WTC11 (cell line): ENCODE results near the gene ACTL8. TPM values are rescaled to one million over a fixed set of nuclear protein-coding genes. Genes with fewer than 3 reads are reported as not detected.

Experiments used
- ATAC-seq: fragments of 200-7000 bp; cut with Tn5 transposase; 2 replicates; pipeline ENCODE4 v1.10.0; 2021; ENCODE audit warnings: mild to moderate bottlenecking, moderate library complexity
- CTCF ChIA-PET: fragments of 300-600 bp; sonication (Branson Sonifier 250); formaldehyde crosslinking; loops from one replicate; lab custom pipeline; 2021; ENCODE audit warnings: antibody characterized with exemption; lab: Charles Lee
- POLR2A ChIA-PET: fragments of 350-600 bp; sonication (Branson Sonifier 250); formaldehyde crosslinking; loops from one replicate; lab custom pipeline; 2021; ENCODE audit warnings: antibody characterized with exemption; lab: Charles Lee
- DNase-seq: peaks from one replicate; pipeline ENCODE4 v3.0.0; 2021; ENCODE audit warnings: low spot score
- H3K27ac Mint-ChIP-seq: 2 replicates; pipeline ENCODE4 v1.8.0; 2021; ENCODE audit warnings: mixed read lengths
- H3K27me3 Mint-ChIP-seq: 2 replicates; pipeline ENCODE4 v1.8.0; 2021; ENCODE audit warnings: low read depth, mild to moderate bottlenecking, moderate library complexity, mixed read lengths
- H3K36me3 Mint-ChIP-seq: 2 replicates; pipeline ENCODE4 v1.8.0; 2021; ENCODE audit warnings: mixed read lengths
- H3K4me1 Mint-ChIP-seq: 2 replicates; pipeline ENCODE4 v1.8.0; 2022; ENCODE audit warnings: mixed read lengths
- H3K4me3 Mint-ChIP-seq: 2 replicates; pipeline ENCODE4 v1.8.0; 2021; ENCODE audit warnings: mild to moderate bottlenecking, moderate library complexity, mixed read lengths
- H3K9me3 Mint-ChIP-seq: 2 replicates; pipeline ENCODE4 v1.8.0; 2021; ENCODE audit warnings: mixed read lengths
- ATF1 ChIP-seq: sonication (generic); formaldehyde crosslinking; IDR thresholded peaks from 2 replicates; pipeline ENCODE4 v1.8.1; 2023; ENCODE audit warnings: mild to moderate bottlenecking, moderate library complexity, missing genetic modification reagents
- CBFB ChIP-seq: sonication (generic); formaldehyde crosslinking; IDR thresholded peaks from 2 replicates; pipeline ENCODE4 v1.8.1; 2022; ENCODE audit warnings: mild to moderate bottlenecking, low read depth, missing genetic modification reagents
- CREB1 ChIP-seq: sonication (generic); formaldehyde crosslinking; IDR thresholded peaks from 2 replicates; pipeline ENCODE4 v1.8.0; 2023; ENCODE audit warnings: mild to moderate bottlenecking, missing genetic modification reagents
- ELF4 ChIP-seq: sonication (generic); formaldehyde crosslinking; IDR thresholded peaks from 2 replicates; pipeline ENCODE4 v1.8.1; 2022; ENCODE audit warnings: low read depth, mild to moderate bottlenecking, moderate library complexity, missing genetic modification reagents
- ETV6 ChIP-seq: sonication (generic); formaldehyde crosslinking; IDR thresholded peaks from 2 replicates; pipeline ENCODE4 v1.8.1; 2022; ENCODE audit warnings: mild to moderate bottlenecking, missing genetic modification reagents
- FOXK1 ChIP-seq: sonication (generic); formaldehyde crosslinking; IDR thresholded peaks from 2 replicates; pipeline ENCODE4 v1.8.0; 2022; ENCODE audit warnings: mild to moderate bottlenecking, moderate library complexity, missing genetic modification reagents
- JUN ChIP-seq: sonication (generic); formaldehyde crosslinking; IDR thresholded peaks from 2 replicates; pipeline ENCODE4 v1.8.0; 2023; ENCODE audit warnings: mild to moderate bottlenecking, missing genetic modification reagents
- MXD4 ChIP-seq: fragments of 250-450 bp; sonication (Bioruptor Pico); IDR thresholded peaks from 2 replicates; pipeline ENCODE4 v1.8.0; 2021; ENCODE audit warnings: mild to moderate bottlenecking, moderate library complexity, borderline replicate concordance
- MYBL2 ChIP-seq: sonication (generic); formaldehyde crosslinking; IDR thresholded peaks from 2 replicates; pipeline ENCODE4 v1.8.1; 2023; ENCODE audit warnings: mild to moderate bottlenecking, moderate library complexity, missing genetic modification reagents
- NFE2L1 ChIP-seq: sonication (generic); formaldehyde crosslinking; IDR thresholded peaks from 2 replicates; pipeline ENCODE4 v1.8.1; 2023; ENCODE audit warnings: missing genetic modification reagents
- NR2C2 ChIP-seq: sonication (generic); formaldehyde crosslinking; IDR thresholded peaks from 2 replicates; pipeline ENCODE4 v1.8.0; 2022; ENCODE audit warnings: mild to moderate bottlenecking, missing genetic modification reagents
- RORB ChIP-seq: fragments of 250-450 bp; sonication (Bioruptor Pico); IDR thresholded peaks from 2 replicates; pipeline ENCODE4 v1.9.0; 2021; ENCODE audit warnings: mild to moderate bottlenecking
- SMAD3 ChIP-seq: sonication (generic); formaldehyde crosslinking; IDR thresholded peaks from 2 replicates; pipeline ENCODE4 v1.8.0; 2022; ENCODE audit warnings: missing genetic modification reagents, mild to moderate bottlenecking, borderline replicate concordance
- SMAD4 ChIP-seq: sonication (generic); formaldehyde crosslinking; IDR thresholded peaks from 2 replicates; pipeline ENCODE4 v1.8.0; 2022; ENCODE audit warnings: mild to moderate bottlenecking, missing genetic modification reagents
- SP1 ChIP-seq: sonication (generic); formaldehyde crosslinking; conservative IDR thresholded peaks from 2 replicates; pipeline ENCODE4 v1.8.1; 2022; ENCODE audit warnings: missing genetic modification reagents
- TEAD4 ChIP-seq: sonication (generic); formaldehyde crosslinking; IDR thresholded peaks from 2 replicates; pipeline ENCODE4 v1.8.0; 2022; ENCODE audit warnings: mild to moderate bottlenecking, missing genetic modification reagents
- ZNF121 ChIP-seq: sonication (generic); formaldehyde crosslinking; IDR thresholded peaks from 2 replicates; pipeline ENCODE4 v1.8.0; 2023; ENCODE audit warnings: missing genetic modification reagents
- ZNF317 ChIP-seq: sonication (generic); formaldehyde crosslinking; IDR thresholded peaks from 2 replicates; pipeline ENCODE4 v1.8.1; 2023; ENCODE audit warnings: low read depth, mild to moderate bottlenecking, moderate library complexity, missing genetic modification reagents, borderline replicate concordance
- total RNA-seq: library from RNA; stranded (reverse); gene quantifications from 3 replicates; pipeline ENCODE4 v1.2.3, GENCODE V29; 2021
- TF ChIP-seq, protein P1 (sequence below): sonication (generic); formaldehyde crosslinking; IDR thresholded peaks from 2 replicates; pipeline ENCODE4 v1.8.1; 2023; ENCODE audit warnings: mild to moderate bottlenecking, moderate library complexity, missing genetic modification reagents
- TF ChIP-seq, protein P2 (sequence below): sonication (generic); formaldehyde crosslinking; IDR thresholded peaks from 2 replicates; pipeline ENCODE4 v1.8.1; 2022; ENCODE audit warnings: low read depth, mild to moderate bottlenecking, moderate library complexity, missing genetic modification reagents, borderline replicate concordance
- TF ChIP-seq, protein P3 (sequence below): fragments of 200-600 bp; IDR thresholded peaks from 2 replicates; pipeline ENCODE4 v1.8.0; 2022; ENCODE audit warnings: antibody characterized with exemption
- TF ChIP-seq, protein P4 (sequence below): sonication (generic); formaldehyde crosslinking; IDR thresholded peaks from 2 replicates; pipeline ENCODE4 v1.8.1; 2022; ENCODE audit warnings: mild to moderate bottlenecking, missing genetic modification reagents, moderate library complexity, borderline replicate concordance
- TF ChIP-seq, protein P5 (sequence below): sonication (generic); formaldehyde crosslinking; IDR thresholded peaks from 2 replicates; pipeline ENCODE4 v1.8.1; 2022; ENCODE audit warnings: mild to moderate bottlenecking, moderate library complexity, missing genetic modification reagents
- TF ChIP-seq, protein P6 (sequence below): sonication (generic); formaldehyde crosslinking; IDR thresholded peaks from 2 replicates; pipeline ENCODE4 v1.8.1; 2023; ENCODE audit warnings: mild to moderate bottlenecking, missing genetic modification reagents
- TF ChIP-seq, protein P7 (sequence below): sonication (generic); formaldehyde crosslinking; IDR thresholded peaks from 2 replicates; pipeline ENCODE4 v1.8.0; 2022; ENCODE audit warnings: mild to moderate bottlenecking, missing genetic modification reagents
- TF ChIP-seq, protein P8 (sequence below): fragments of 250-450 bp; sonication (Bioruptor Pico); IDR thresholded peaks from 2 replicates; pipeline ENCODE4 v1.9.0; 2021; ENCODE audit warnings: moderate library complexity, mild to moderate bottlenecking, inconsistent platforms, borderline replicate concordance

ACTL8 gene
- total RNA-seq, 1 experiment from 2014 or later = 1.6 TPM

DNA sequence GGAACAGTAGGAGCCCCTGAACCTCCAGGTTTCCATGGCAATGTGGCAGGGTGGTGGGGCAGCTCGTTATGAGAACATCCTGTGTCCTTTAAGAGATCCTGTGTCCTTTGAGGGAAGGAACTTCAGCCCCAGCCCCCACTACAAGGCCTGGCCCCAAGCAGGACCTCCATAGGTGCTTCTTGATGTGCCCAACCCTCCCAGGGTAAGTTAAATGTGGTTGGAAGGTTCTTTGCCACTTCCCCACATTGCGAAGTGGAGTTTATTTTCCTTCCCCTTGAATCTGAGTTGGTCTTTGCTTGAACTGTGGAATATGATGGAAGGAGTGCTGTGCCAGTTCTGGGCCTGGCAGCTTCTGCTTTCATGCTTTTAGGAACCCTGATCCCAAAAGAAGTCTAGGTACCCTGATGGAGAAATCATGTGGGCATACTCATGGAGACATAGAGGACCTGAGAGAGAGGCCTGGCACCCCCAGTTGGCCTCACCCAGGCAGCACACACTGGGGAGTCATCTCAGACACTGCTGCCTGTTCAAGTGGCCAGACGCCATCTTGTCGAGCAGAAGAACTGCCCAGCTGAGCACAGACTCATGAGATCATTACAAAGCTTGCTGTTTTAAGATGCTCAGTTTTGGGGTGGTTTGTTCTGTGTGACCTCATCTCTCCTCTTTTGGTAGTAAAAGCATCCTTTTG is 44.1 kb upstream of the ACTL8 start (continued):
- TF ChIP-seq, protein P1, sequence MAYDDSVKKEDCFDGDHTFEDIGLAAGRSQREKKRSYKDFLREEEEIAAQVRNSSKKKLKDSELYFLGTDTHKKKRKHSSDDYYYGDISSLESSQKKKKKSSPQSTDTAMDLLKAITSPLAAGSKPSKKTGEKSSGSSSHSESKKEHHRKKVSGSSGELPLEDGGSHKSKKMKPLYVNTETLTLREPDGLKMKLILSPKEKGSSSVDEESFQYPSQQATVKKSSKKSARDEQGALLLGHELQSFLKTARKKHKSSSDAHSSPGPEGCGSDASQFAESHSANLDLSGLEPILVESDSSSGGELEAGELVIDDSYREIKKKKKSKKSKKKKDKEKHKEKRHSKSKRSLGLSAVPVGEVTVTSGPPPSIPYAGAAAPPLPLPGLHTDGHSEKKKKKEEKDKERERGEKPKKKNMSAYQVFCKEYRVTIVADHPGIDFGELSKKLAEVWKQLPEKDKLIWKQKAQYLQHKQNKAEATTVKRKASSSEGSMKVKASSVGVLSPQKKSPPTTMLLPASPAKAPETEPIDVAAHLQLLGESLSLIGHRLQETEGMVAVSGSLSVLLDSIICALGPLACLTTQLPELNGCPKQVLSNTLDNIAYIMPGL (CRISPR knock-in tag) = no peak
- TF ChIP-seq NR2C2 (CRISPR knock-in tag) (no peak), ATF1 (CRISPR knock-in tag) (no peak), MXD4 (CRISPR knock-in tag) (no peak), NFE2L1 (CRISPR knock-in tag) (no peak), RORB (no peak), CBFB (CRISPR knock-in tag) (no peak), SMAD4 (CRISPR knock-in tag) (no peak), MYBL2 (no peak)
- TF ChIP-seq, protein P2, sequence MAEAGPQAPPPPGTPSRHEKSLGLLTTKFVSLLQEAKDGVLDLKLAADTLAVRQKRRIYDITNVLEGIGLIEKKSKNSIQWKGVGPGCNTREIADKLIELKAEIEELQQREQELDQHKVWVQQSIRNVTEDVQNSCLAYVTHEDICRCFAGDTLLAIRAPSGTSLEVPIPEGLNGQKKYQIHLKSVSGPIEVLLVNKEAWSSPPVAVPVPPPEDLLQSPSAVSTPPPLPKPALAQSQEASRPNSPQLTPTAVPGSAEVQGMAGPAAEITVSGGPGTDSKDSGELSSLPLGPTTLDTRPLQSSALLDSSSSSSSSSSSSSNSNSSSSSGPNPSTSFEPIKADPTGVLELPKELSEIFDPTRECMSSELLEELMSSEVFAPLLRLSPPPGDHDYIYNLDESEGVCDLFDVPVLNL (CRISPR knock-in tag) = no peak
- TF ChIP-seq, all 79 proteins: peak for 0

DNA sequence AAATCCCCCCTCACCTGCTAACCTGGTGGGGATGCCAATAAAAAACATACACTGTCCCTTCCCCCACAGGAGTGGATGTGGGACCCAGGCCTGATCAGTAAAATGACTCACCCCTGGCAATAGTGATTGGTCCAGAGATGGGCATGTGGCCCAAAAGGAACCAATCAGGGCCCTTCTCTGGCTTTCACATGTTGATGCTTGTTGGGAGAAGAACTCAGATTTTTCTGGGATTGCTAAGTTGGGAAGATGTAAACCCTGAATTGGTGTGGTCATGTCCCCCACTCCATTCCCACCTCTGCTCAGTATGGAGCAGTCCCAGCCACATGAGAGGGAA is 43.6 kb upstream of the ACTL8 start:
- peaks cover 34% of the 10 kb centered on the region for H3K9me3 Mint-ChIP-seq
- H3K36me3 Mint-ChIP-seq = peaks cover 23% of the 10 kb centered on the region
- H3K27ac Mint-ChIP-seq = no peak overlapping the region
- H3K4me3 Mint-ChIP-seq = no peak overlapping the region
- ChIA-PET CTCF (no interaction called here), POLR2A (no interaction called here)
- ATAC-seq (no peak), DNase-seq (no peak)
- peaks cover 12% of the 10 kb centered on the region for H3K27me3 Mint-ChIP-seq
- no peak for TF ChIP-seq CREB1 (CRISPR knock-in tag)
- TF ChIP-seq FOXK1 (CRISPR knock-in tag) = no peak
- TF ChIP-seq, protein P3, sequence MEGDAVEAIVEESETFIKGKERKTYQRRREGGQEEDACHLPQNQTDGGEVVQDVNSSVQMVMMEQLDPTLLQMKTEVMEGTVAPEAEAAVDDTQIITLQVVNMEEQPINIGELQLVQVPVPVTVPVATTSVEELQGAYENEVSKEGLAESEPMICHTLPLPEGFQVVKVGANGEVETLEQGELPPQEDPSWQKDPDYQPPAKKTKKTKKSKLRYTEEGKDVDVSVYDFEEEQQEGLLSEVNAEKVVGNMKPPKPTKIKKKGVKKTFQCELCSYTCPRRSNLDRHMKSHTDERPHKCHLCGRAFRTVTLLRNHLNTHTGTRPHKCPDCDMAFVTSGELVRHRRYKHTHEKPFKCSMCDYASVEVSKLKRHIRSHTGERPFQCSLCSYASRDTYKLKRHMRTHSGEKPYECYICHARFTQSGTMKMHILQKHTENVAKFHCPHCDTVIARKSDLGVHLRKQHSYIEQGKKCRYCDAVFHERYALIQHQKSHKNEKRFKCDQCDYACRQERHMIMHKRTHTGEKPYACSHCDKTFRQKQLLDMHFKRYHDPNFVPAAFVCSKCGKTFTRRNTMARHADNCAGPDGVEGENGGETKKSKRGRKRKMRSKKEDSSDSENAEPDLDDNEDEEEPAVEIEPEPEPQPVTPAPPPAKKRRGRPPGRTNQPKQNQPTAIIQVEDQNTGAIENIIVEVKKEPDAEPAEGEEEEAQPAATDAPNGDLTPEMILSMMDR = no peak
- TF ChIP-seq, protein P4, sequence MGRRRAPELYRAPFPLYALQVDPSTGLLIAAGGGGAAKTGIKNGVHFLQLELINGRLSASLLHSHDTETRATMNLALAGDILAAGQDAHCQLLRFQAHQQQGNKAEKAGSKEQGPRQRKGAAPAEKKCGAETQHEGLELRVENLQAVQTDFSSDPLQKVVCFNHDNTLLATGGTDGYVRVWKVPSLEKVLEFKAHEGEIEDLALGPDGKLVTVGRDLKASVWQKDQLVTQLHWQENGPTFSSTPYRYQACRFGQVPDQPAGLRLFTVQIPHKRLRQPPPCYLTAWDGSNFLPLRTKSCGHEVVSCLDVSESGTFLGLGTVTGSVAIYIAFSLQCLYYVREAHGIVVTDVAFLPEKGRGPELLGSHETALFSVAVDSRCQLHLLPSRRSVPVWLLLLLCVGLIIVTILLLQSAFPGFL (CRISPR knock-in tag) = no peak
- no peak for TF ChIP-seq JUN (CRISPR knock-in tag)
- no peak for TF ChIP-seq ELF4 (CRISPR knock-in tag)
- TF ChIP-seq, protein P5, sequence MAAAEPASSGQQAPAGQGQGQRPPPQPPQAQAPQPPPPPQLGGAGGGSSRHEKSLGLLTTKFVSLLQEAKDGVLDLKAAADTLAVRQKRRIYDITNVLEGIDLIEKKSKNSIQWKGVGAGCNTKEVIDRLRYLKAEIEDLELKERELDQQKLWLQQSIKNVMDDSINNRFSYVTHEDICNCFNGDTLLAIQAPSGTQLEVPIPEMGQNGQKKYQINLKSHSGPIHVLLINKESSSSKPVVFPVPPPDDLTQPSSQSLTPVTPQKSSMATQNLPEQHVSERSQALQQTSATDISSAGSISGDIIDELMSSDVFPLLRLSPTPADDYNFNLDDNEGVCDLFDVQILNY (CRISPR knock-in tag) = no peak
- TF ChIP-seq ETV6 (CRISPR knock-in tag) = no peak
- H3K4me1 Mint-ChIP-seq = no peaks in the 10 kb centered on the region

DNA sequence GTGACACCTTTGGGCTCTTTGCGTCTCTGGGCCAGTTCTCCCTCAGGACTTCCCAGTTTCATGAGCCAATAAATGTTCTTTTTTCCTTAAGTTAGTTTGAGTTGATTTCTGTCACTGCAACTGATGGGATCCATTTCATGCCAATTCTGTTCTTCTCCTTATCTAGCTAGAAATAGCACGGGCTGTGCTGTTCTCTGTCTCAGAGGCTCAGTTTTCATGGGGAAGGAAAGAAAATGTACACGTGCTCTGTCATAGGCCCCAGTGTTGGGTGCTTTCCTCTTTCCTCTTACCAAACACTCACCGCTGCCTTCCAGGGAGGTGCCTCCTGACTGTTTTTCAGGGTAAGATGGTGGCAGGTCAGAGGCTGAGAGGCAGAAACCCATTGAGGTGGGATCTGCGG is 43.2 kb upstream of the ACTL8 start:
- Mint-ChIP-seq H3K4me3 (no peak overlapping the region), H3K27me3 (peaks cover 12% of the 10 kb centered on the region), H3K4me1 (no peaks in the 10 kb centered on the region), H3K27ac (no peak overlapping the region), H3K9me3 (peaks cover 34% of the 10 kb centered on the region), H3K36me3 (peaks cover 23% of the 10 kb centered on the region)
- CTCF ChIA-PET = interaction anchor here (1.2 kb wide), 1 partner anchor 12 kb away, joined by 3 read pairs; no protein-coding TSS in a partner anchor
- ATAC-seq (no peak), DNase-seq (no peak)
- POLR2A ChIA-PET = no interaction called here
- TF ChIP-seq, protein P6, sequence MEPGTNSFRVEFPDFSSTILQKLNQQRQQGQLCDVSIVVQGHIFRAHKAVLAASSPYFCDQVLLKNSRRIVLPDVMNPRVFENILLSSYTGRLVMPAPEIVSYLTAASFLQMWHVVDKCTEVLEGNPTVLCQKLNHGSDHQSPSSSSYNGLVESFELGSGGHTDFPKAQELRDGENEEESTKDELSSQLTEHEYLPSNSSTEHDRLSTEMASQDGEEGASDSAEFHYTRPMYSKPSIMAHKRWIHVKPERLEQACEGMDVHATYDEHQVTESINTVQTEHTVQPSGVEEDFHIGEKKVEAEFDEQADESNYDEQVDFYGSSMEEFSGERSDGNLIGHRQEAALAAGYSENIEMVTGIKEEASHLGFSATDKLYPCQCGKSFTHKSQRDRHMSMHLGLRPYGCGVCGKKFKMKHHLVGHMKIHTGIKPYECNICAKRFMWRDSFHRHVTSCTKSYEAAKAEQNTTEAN (CRISPR knock-in tag) = no peak
- no peak for TF ChIP-seq NFE2L1 (CRISPR knock-in tag)
- TF ChIP-seq SP1 = no peak
- TF ChIP-seq ZNF121 (CRISPR knock-in tag) = no peak
- TF ChIP-seq, protein P7, sequence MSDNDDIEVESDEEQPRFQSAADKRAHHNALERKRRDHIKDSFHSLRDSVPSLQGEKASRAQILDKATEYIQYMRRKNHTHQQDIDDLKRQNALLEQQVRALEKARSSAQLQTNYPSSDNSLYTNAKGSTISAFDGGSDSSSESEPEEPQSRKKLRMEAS (CRISPR knock-in tag) = no peak
- TF ChIP-seq TEAD4 (CRISPR knock-in tag) = no peak
- no peak for TF ChIP-seq SMAD3
- TF ChIP-seq, protein P8, sequence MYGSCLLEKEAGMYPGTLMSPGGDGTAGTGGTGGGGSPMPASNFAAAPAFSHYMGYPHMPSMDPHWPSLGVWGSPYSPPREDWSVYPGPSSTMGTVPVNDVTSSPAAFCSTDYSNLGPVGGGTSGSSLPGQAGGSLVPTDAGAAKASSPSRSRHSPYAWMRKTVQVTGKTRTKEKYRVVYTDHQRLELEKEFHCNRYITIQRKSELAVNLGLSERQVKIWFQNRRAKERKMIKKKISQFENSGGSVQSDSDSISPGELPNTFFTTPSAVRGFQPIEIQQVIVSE = no peak
- TF ChIP-seq ZNF317 (CRISPR knock-in tag) = no peak
